SK-N-SH (cell line): ENCODE results near the gene PIKFYVE.

ENCODE experiments used
- CTCF ChIP-seq: fragments of 200-600 bp; sonication (generic); IDR thresholded peaks from 2 replicates; pipeline ENCODE4 v1.6.1; 2017; ENCODE audit warnings: antibody characterized with exemption, mild to moderate bottlenecking, moderate library complexity
- NFIC ChIP-seq: IDR thresholded peaks from 2 replicates; pipeline ENCODE4 v1.4.0; 2012; ENCODE audit warnings: borderline replicate concordance
- NRF1 ChIP-seq: IDR thresholded peaks from 2 replicates; pipeline ENCODE4 v1.6.1; 2012; ENCODE audit warnings: low read depth, mild to moderate bottlenecking, low read length
- PBX3 ChIP-seq: IDR thresholded peaks from 2 replicates; pipeline ENCODE4; 2012
- POLR2AphosphoS5 ChIP-seq: IDR thresholded peaks from 2 replicates; pipeline ENCODE4 v1.6.1; 2012; ENCODE audit warnings: low read depth, low read length
- RAD21 ChIP-seq: IDR thresholded peaks from 2 replicates; pipeline ENCODE4 v1.6.1; 2012; ENCODE audit warnings: mild to moderate bottlenecking, low read length
- RCOR1 ChIP-seq: fragments of 150-350 bp; IDR thresholded peaks from 2 replicates; pipeline ENCODE4 v1.6.1; 2017; ENCODE audit warnings: antibody characterized with exemption, low read length
- SIN3A ChIP-seq: IDR thresholded peaks from 2 replicates; pipeline ENCODE4 v1.6.1; 2012; ENCODE audit warnings: low read depth, mild to moderate bottlenecking, low read length, moderate library complexity, borderline replicate concordance
- TAF1 ChIP-seq: IDR thresholded peaks from 2 replicates; pipeline ENCODE4 v1.6.1; 2012; ENCODE audit warnings: low read depth, mild to moderate bottlenecking, low read length, moderate library complexity, borderline replicate concordance
- USF2 ChIP-seq: fragments of 150-350 bp; IDR thresholded peaks from 2 replicates; pipeline ENCODE4 v1.6.1; 2017; ENCODE audit warnings: antibody characterized with exemption, low read length, low read depth, borderline replicate concordance
- ZBTB33 ChIP-seq: IDR thresholded peaks from 2 replicates; pipeline ENCODE4 v1.4.0; 2012; ENCODE audit warnings: low read depth, borderline replicate concordance

GRCh38 chr2:208265801-208266552, at the start of gene PIKFYVE:
- TF ChIP-seq ZBTB33 (no peak), POLR2AphosphoS5 (peak; percentile 51; the same call in 1 of the 2 replicates), CTCF (no peak), TAF1 (peak; percentile 45), USF2 (0 out of 2 replicates have a peak, but pooled peaks have one; percentile 52), RAD21 (no peak), PBX3 (peak; percentile 78), SIN3A (peak; percentile 80; the same call in 1 of the 2 replicates), NRF1 (peak; percentile 79), NFIC (peak; percentile 40; the same call in 1 of the 2 replicates), RCOR1 (peak; percentile 77)
